GM19452 (cell line): ENCODE data around the gene PHACTR3.

ENCODE experiments used
- ATAC-seq: cut with Tn5 transposase; IDR thresholded peaks from one replicate; pipeline ENCODE4 v1.9.1; 2021; ENCODE audit not compliant: unreplicated experiment

Gene PHACTR3

GRCh38 chr20:59573837-59574236 lies 30.5 kb upstream of the PHACTR3 start:
- no peak for ATAC-seq

GRCh38 chr20:59574308-59574707 lies 30.0 kb upstream of the PHACTR3 start:
- no peak for ATAC-seq

GRCh38 chr20:59575216-59575615 lies 29.1 kb upstream of the PHACTR3 start:
- ATAC-seq, result no peak

- no peak for ATAC-seq
Observed at GRCh38 chr20:59575653-59576052, 28.7 kb upstream of the PHACTR3 start.

- ATAC-seq, result no peak
Observed at GRCh38 chr20:59576216-59576953, 28.0 kb upstream of the PHACTR3 start.

GRCh38 chr20:59577037-59577808 lies 27.1 kb upstream of the PHACTR3 start:
- ATAC-seq, result no peak

- ATAC-seq, result no peak
Observed at GRCh38 chr20:59577809-59578435, 26.4 kb upstream of the PHACTR3 start.

- no peak for ATAC-seq
Observed at GRCh38 chr20:59578436-59579403, 25.6 kb upstream of the PHACTR3 start.

GRCh38 chr20:59579404-59580145 lies 24.8 kb upstream of the PHACTR3 start:
- ATAC-seq, result no peak

GRCh38 chr20:59580146-59580946 lies 24.0 kb upstream of the PHACTR3 start:
- ATAC-seq, result no peak

GRCh38 chr20:59580991-59581401 lies 23.3 kb upstream of the PHACTR3 start:
- no peak for ATAC-seq

GRCh38 chr20:59581993-59582679 lies 22.2 kb upstream of the PHACTR3 start:
- no peak for ATAC-seq

GRCh38 chr20:59583428-59584277 lies 20.7 kb upstream of the PHACTR3 start:
- ATAC-seq, result no peak

GRCh38 chr20:59584278-59584925 lies 19.9 kb upstream of the PHACTR3 start:
- no peak for ATAC-seq

GRCh38 chr20:59585714-59586409 lies 18.5 kb upstream of the PHACTR3 start:
- ATAC-seq, result no peak

GRCh38 chr20:59586613-59587012 lies 17.7 kb upstream of the PHACTR3 start:
- no peak for ATAC-seq

GRCh38 chr20:59587570-59587969 lies 16.8 kb upstream of the PHACTR3 start:
- no peak for ATAC-seq
